Neural cell (in vitro differentiated cells): ENCODE measurements around the gene THRAP3. TPM values are rescaled to one million over a fixed set of nuclear protein-coding genes. Genes with fewer than 3 reads are reported as not detected.

Source experiments
- H2AFZ ChIP-seq: fragments of 200-600, 300-800 bp; sonication (generic), shearing (Covaris generic); 2 replicates; pipeline ENCODE4 v1.6.0; 2014; ENCODE audit warnings: low read depth, mild to moderate bottlenecking, antibody characterized with exemption, low read length, moderate library complexity
- H3F3A ChIP-seq: fragments of 200-600 bp; shearing (Covaris generic); 2 replicates; pipeline ENCODE4 v1.6.1; 2016; ENCODE audit warnings: mild to moderate bottlenecking, moderate library complexity, mixed read lengths, antibody characterized with exemption, low read length; ENCODE audit not compliant: insufficient read depth, poor library complexity, severe bottlenecking
- H3K27ac ChIP-seq: fragments of 200-600, 300-800 bp; sonication (generic), shearing (Covaris generic); 2 replicates; pipeline ENCODE4 v1.5.1; 2014; ENCODE audit warnings: mild to moderate bottlenecking, low read length, moderate library complexity
- H3K27me3 ChIP-seq: fragments of 300-800, 200-600 bp; sonication (generic), shearing (Covaris generic); 2 replicates; pipeline ENCODE4 v1.6.0; 2014; ENCODE audit warnings: mild to moderate bottlenecking, low read depth, low read length, moderate library complexity; ENCODE audit not compliant: insufficient read depth
- H3K36me3 ChIP-seq: fragments of 300-800, 200-600 bp; sonication (generic), shearing (Covaris generic); 2 replicates; pipeline ENCODE4 v1.5.1; 2014; ENCODE audit warnings: mild to moderate bottlenecking, antibody characterized with exemption, low read length, moderate library complexity; ENCODE audit not compliant: insufficient read depth
- H3K4me2 ChIP-seq: fragments of 300-800, 200-600 bp; sonication (generic), shearing (Covaris generic); 2 replicates; pipeline ENCODE4 v1.6.0; 2014; ENCODE audit warnings: mild to moderate bottlenecking, low read length
- H3K4me3 ChIP-seq: fragments of 300-800, 200-600 bp; sonication (generic), shearing (Covaris generic); 2 replicates; pipeline ENCODE4 v1.5.1; 2014; ENCODE audit warnings: mild to moderate bottlenecking, low read length, moderate library complexity
- H3K79me2 ChIP-seq: fragments of 200-600 bp; shearing (Covaris generic); replicated peaks from 2 replicates; pipeline ENCODE4 v1.6.0; 2014; ENCODE audit warnings: mild to moderate bottlenecking, low read length, moderate library complexity; ENCODE audit not compliant: insufficient read depth
- H3K9ac ChIP-seq: fragments of 300-800, 200-600 bp; sonication (generic), shearing (Covaris generic); 2 replicates; pipeline ENCODE4 v1.6.1; 2016; ENCODE audit warnings: mild to moderate bottlenecking, low read length, mixed read lengths
- H3K9me2 ChIP-seq: fragments of 200-600 bp; shearing (Covaris generic); 2 replicates; pipeline ENCODE4 v1.6.1; 2016; ENCODE audit warnings: mild to moderate bottlenecking, low read length, mixed read lengths; ENCODE audit not compliant: insufficient read depth
- H3K9me3 ChIP-seq: fragments of 200-600, 300-800 bp; sonication (generic), shearing (Covaris generic); 2 replicates; pipeline ENCODE4 v1.6.1; 2016; ENCODE audit warnings: mild to moderate bottlenecking, mixed run types, low read length, moderate library complexity, mixed read lengths
- H4K20me1 ChIP-seq: fragments of 200-600 bp; shearing (Covaris generic); 2 replicates; pipeline ENCODE4 v1.6.1; 2016; ENCODE audit warnings: mild to moderate bottlenecking, mixed run types; ENCODE audit not compliant: insufficient read depth
- CTCF ChIP-seq: fragments of 450-650 bp; IDR thresholded peaks from 2 replicates; pipeline ENCODE4 v1.5.1; 2014; ENCODE audit warnings: antibody characterized with exemption, mild to moderate bottlenecking, moderate library complexity; ENCODE audit not compliant: poor library complexity, severe bottlenecking
- EP300 ChIP-seq: fragments of 450-650 bp; conservative IDR thresholded peaks from 2 replicates; pipeline ENCODE4 v1.6.1; 2014; ENCODE audit warnings: antibody characterized with exemption, mild to moderate bottlenecking, moderate library complexity; ENCODE audit not compliant: poor library complexity, severe bottlenecking
- EZH2 ChIP-seq: fragments of 200-600, 300-800 bp; shearing (Covaris generic), sonication (generic); IDR thresholded peaks from 2 replicates; pipeline ENCODE4 v1.6.1; 2014; ENCODE audit warnings: antibody characterized with exemption, low read length, borderline replicate concordance, mild to moderate bottlenecking; ENCODE audit not compliant: insufficient read depth, poor library complexity, severe bottlenecking
- MXI1 ChIP-seq: fragments of 450-650 bp; conservative IDR thresholded peaks from 2 replicates; pipeline ENCODE4 v1.6.1; 2014; ENCODE audit warnings: antibody characterized with exemption, mild to moderate bottlenecking; ENCODE audit not compliant: poor library complexity, severe bottlenecking
- POLR2AphosphoS5 ChIP-seq: IDR thresholded peaks from 2 replicates; pipeline ENCODE4 v1.6.1; 2012
- RAD21 ChIP-seq: fragments of 450-650 bp; conservative IDR thresholded peaks from 2 replicates; pipeline ENCODE4 v1.6.1; 2014; ENCODE audit warnings: antibody characterized with exemption, mild to moderate bottlenecking, moderate library complexity
- REST ChIP-seq: IDR thresholded peaks from 2 replicates; pipeline ENCODE4 v1.6.1; 2012; ENCODE audit warnings: borderline replicate concordance
- SMC3 ChIP-seq: fragments of 450-650 bp; conservative IDR thresholded peaks from 2 replicates; pipeline ENCODE4 v1.6.1; 2014; ENCODE audit warnings: antibody characterized with exemption, mild to moderate bottlenecking, moderate library complexity; ENCODE audit not compliant: poor library complexity
- TAF1 ChIP-seq: IDR thresholded peaks from 2 replicates; pipeline ENCODE4 v1.6.1; 2012; ENCODE audit warnings: low read depth
- polyA minus RNA-seq: library from RNA; depleted of rRNA, polyadenylated mRNA; stranded (reverse); fragments of >200 nt; gene quantifications from 2 replicates; pipeline ENCODE4 v1.2.3, GENCODE V29; 2014
- polyA plus RNA-seq: library from polyadenylated mRNA; depleted of rRNA; stranded (reverse); fragments of >200 nt; gene quantifications from 2 replicates; pipeline ENCODE4 v1.2.3, GENCODE V29; 2014

THRAP3 gene
- polyA plus RNA-seq (54.4 and 55.8 TPM in 2 replicates), polyA minus RNA-seq (109 and 113 TPM in 2 replicates)

DNA sequence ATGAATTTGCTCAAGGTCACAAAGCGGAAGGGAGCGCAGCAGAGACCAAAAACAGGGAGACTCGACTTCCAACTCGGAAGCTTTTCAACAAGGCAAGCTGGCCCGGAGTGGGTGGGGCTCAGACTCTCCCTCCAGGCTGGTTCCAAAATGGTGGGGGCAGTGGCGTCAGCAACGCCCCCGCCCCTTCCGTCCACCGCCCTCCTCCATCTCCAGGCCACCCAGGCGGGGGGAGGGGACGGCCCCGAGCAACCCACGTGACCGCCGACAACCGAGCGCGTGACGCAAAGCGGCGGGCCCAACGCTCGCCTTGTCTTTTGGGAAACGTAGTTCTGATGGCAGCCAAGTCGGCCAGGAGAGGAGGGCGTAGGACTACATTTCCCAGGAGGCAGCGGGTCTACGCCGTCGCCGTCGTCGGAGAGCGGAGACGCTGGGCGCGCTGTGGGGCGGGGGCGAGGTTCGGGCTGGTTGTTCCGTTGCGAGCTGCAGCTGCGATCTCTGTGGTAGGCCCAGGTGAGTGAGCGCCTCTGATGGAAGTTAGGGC, at the start of gene THRAP3:
TSS of gene THRAP3 (plus strand) at position 448 of the 541 bp plus-strand sequence. CDS start 58,121 bp downstream, outside the sequence.
- Histone ChIP-seq H3K27ac (peak within 1 kb of the TSS; percentile 89), H3K4me2 (peak within 1 kb of the TSS; percentile 95), H4K20me1 (peaks cover 9% of the 10 kb centered on the region), H2AFZ (peak within 1 kb of the TSS; percentile 97), H3K9me2 (no peaks in the 10 kb centered on the region), H3F3A (peaks cover 5% of the 10 kb centered on the region), H3K9me3 (no peaks in the 10 kb centered on the region), H3K79me2 (peaks cover 32% of the 10 kb centered on the region), H3K36me3 (no peaks in the 10 kb centered on the region), H3K27me3 (no peaks in the 10 kb centered on the region), H3K4me3 (peak within 1 kb of the TSS; percentile 79), H3K9ac (peak within 1 kb of the TSS; percentile 87)
- TF ChIP-seq POLR2AphosphoS5, result peak; percentile 99
- TF ChIP-seq CTCF, result no peak
- peak; percentile 20 for TF ChIP-seq RAD21
- peak; percentile 11 for TF ChIP-seq SMC3
- no peak for TF ChIP-seq MXI1
- peak; percentile 80 for TF ChIP-seq EP300
- TF ChIP-seq EZH2, result no peak
- peak; percentile 73 for TF ChIP-seq TAF1
- no peak for TF ChIP-seq REST

DNA sequence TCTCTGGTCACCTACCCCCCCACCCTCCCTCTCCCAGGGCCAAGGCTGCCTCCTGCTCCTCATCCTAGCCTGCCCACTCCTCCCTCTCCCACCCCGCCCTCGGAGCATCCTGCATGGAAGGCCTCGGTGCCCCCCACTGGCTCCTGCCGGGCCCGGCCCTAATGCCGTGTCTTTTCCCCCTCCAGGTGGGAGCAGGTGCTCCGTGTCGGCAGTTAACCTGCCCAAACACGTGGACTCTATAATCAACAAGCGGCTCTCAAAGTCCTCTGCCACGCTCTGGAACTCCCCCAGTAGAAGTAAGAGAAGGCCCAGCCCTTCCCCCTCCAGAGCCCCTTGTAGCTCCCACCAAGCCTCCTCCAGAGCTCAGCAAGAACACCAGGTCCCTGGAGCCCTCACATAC, 49.5 kb upstream of the THRAP3 start:
- peaks cover 7% of the 10 kb centered on the region for H3K36me3 ChIP-seq
- H3K4me3 ChIP-seq, result peak overlapping the region; percentile 13
- no peaks in the 10 kb centered on the region for H3F3A ChIP-seq
- H3K9me2 ChIP-seq, result no peaks in the 10 kb centered on the region
- H3K27me3 ChIP-seq, result no peaks in the 10 kb centered on the region
- peaks cover 4% of the 10 kb centered on the region for H3K79me2 ChIP-seq
- H3K9ac ChIP-seq, result no peak overlapping the region
- peaks cover 8% of the 10 kb centered on the region for H4K20me1 ChIP-seq
- no peaks in the 10 kb centered on the region for H3K9me3 ChIP-seq
- TF ChIP-seq SMC3 (no peak), REST (no peak), TAF1 (no peak), MXI1 (no peak), EP300 (no peak), EZH2 (no peak), CTCF (no peak), RAD21 (no peak), POLR2AphosphoS5 (no peak)
- H3K4me2 ChIP-seq, result no peak overlapping the region
- no peak overlapping the region for H3K27ac ChIP-seq
- H2AFZ ChIP-seq, result no peak overlapping the region
